GM18498 (cell line): ENCODE measurements around the gene PCGF3.
"Not testable (repeated sequence)": the region's sequence is repeated elsewhere in the genome, so short reads cannot be mapped to it uniquely, and the experiment has no call there.

Experiments
- ATAC-seq: cut with Tn5 transposase; IDR thresholded peaks from one replicate; pipeline ENCODE4 v1.9.1; 2021; ENCODE audit warnings: mild to moderate bottlenecking, moderate library complexity; ENCODE audit not compliant: unreplicated experiment

Gene PCGF3

DNA sequence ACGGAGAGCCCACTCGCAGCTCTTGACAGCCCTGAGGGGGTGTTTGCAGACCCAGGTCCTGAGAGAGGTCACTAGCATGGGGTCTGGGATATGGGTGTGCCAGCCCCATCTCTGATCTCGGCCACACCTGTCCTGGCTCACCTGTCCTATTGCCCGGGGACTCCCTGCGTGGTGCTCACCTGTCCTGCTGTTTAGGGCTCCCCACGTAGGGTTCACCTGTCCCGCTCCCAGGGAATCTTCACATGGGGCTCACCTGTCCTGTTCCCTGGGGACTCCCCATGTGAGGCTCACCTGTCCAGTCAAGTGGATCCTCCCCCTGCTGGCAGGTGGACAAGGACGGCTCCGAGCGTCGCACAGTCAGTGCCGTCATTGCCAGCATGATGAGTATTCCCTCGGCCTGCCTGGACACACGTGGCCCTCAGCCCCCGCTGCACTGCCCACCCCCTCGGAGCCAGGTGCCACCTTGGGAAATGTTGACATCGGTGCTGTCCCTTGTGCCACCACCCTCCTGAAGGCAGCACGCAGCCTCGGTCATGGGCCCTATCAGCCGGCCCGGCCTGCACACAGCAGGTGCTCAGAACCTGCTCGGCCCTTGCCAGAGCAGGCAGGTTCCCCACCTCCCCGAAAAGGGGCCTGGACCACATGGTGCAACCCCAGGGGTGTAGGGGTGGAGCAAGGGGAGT is 23.0 kb upstream of the PCGF3 start:
- no peak for ATAC-seq

DNA sequence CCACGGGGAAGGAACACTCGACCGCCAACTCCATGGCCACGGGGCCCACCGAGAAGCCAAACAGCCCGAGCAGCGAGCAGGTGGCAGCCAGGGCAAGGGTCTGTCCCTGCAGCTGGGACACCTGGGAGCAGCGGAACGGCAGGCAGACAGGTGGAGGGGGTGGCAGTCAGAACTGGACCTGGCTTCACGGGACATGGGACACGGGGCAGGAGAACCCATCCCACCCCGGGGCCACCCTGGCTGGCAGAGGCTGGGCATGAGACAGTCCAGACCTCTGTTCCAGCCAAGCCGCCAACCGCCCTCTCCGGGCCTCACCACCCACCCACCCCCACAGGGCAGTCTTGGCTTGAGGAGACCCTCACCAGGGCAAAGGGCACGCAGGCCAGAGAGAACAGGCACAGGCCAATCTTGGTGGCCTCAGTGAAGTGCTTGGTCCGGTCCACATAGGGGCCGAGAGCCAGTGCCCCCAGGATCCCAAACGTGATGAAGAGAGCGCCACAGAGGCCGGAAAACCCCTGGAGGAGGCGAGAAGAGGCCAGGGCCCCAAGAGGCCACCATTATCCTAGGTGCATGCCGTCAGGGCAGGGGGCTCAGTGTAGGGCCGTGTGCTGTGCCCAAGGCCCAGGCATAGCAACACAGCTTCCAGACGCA is 22.3 kb upstream of the PCGF3 start:
- no peak for ATAC-seq

DNA sequence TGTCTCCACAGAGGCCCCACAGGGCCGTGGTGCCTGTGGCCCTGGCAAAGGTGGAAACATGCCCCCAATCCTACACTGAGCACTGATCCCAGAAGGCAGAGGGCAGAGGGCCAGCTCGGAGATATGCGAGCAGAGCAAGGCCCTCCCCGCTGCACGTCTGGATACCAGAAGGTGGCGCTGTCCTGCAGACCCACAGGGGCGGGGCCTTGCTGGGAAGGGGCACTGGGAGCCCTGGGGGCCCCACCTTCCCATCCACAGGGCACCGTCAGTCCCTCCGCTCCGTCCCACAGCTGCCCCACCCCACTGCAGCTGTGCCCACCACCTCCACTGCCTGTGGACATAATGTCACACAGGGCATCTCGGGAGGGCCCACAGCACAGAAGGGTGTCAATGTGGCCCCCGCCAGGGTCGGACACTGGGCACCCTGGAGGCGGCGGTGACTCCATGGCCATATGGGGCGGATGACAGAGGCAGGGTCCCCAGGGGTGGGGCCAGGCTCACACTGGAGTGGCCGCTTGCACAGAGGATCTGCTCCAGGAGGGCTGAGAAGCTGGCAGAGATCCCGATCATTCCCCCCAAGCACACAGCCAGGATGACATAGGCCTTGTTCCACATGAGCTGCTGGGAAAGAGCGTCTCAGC is 21.5 kb upstream of the PCGF3 start:
- ATAC-seq: no peak

DNA sequence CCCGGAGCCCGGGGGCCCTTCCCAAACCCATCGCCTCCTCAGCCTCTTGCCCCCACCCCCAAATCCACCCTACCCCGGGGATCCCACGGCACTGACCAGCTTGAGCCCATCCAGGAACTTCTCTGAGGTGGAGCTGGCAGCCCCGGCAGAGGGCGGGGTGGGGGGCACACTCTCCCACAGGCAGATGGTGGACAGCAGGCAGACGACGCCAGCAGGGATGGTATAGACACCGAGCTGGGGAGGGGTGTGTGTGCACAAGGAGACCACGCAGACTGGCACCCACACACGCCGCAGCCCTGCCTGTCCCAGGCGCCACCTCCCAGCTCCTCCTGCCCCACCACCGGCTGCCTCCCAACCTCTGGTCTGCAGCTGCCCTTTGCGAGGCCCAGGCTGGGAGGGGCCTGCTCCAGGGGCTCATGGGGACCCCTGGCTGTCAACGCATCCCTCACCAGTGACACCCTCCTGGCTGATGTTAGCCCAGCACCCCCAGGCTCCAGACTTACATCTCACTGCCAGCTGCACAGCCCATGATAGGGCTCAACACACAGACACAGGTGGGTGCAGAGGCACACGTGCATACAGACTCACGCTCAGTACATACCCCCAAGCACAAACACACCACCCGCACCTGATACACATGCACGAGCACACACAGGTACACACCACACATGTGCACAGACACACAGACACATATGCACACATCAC is 20.9 kb upstream of the PCGF3 start:
- ATAC-seq: no peak

DNA sequence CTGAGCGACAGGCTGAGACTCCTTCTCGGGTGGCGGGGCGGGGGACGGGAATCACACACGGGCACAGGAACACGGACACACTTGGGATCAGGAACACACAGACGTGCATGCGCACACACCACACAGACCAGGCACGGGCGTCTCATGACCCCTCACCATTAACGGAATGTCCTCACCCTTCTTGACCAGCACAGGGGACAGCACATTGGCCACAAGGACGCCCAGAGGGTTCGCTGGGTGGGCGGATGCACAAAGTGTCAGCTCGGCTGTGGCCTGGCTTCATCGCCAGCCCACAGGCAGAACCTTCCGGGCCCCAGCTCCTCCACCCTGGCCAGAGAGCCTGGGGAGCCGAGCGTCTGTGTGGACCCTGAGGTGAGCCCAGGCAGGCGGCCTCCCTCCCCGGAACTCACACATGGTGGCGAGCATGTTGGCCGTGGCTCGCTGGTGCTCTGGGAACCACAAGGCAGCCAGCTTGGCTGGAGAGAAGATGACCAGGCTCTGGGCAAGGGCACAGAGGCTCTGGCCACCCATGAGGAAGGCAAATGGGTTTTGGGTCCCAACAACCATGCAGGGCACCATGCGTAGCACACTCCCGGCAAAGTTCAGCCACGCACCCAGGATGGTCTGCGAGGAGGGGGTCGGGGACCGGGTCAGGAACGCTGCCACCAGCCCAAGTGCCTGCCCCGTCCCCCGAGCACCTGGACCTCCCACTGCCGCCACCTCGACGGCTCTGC is 19.8 kb upstream of the PCGF3 start:
- no peak for ATAC-seq

DNA sequence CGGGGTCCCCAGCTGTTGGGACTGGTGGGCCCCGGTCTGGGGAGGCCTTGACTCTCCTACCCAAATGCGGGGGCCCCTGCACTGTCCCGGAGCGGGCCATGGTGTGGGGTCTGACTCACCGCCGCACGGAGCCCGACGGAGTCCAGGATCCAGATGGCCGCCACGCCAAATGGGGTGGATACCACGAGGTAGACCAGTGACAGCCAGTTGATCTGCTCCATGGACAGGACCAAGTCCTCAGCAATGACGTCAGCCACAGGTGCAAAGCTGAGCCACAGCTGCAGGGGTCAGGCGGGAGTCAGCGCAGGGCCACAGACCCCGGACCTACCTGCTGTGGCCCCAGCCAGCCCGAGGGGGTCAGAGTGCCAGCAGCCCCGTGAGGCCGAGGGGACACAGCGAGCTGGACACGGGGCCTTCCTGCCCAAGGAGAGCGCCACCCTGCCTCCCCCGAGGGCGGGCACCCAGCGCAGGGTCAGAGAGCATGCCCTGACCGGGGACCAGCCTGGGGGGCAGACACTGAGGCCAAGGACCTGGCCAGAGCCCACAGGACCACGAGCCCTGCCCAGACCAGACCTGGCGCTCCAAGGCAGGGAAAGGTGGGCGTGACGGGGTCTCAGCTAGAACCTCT is 19.1 kb upstream of the PCGF3 start:
- no peak for ATAC-seq

DNA sequence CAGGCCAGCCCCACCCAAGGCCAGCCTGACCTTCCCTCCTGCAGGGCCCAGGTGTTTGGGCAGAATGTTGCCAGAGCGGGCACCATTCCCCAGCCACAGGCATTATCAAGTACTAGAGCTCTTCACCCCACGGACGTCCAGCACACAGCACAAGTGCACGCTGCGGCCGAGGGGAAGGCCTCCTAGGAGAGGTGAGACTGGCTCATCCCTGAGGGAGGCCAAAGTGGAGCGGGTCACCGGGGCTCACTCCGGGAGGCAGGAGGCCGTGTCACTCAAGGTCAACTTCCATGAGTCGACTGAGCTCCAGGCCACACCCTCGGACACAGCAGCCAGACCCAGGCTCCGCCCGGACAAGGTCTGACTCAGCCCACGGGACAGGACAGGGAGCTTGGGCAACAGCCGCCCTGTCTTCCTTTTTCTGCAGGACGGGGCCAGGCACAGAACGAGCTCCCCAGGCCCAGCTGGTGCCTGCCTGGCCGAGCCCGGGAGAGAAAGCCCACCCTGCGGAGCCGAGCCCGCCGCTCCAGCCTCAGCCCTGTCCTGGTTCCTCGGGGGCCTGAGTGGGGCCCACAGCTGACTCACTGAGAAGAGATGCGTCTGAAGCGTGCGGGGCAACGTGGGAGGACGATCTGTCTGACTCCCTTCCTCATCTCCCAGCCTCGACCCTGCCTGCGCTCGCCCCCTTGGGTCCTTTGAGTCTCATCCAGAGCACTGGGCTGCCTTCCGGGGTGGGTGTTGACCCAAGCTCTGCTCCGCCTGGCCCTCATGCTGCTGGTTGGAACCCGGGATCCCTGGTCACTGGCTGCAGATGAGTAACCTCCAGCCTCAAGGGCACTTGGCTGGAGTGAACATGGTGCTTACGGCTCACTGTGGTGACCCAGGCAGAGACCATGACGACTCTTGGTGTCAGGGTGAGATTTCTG is 18.3 kb upstream of the PCGF3 start:
- ATAC-seq: no peak

DNA sequence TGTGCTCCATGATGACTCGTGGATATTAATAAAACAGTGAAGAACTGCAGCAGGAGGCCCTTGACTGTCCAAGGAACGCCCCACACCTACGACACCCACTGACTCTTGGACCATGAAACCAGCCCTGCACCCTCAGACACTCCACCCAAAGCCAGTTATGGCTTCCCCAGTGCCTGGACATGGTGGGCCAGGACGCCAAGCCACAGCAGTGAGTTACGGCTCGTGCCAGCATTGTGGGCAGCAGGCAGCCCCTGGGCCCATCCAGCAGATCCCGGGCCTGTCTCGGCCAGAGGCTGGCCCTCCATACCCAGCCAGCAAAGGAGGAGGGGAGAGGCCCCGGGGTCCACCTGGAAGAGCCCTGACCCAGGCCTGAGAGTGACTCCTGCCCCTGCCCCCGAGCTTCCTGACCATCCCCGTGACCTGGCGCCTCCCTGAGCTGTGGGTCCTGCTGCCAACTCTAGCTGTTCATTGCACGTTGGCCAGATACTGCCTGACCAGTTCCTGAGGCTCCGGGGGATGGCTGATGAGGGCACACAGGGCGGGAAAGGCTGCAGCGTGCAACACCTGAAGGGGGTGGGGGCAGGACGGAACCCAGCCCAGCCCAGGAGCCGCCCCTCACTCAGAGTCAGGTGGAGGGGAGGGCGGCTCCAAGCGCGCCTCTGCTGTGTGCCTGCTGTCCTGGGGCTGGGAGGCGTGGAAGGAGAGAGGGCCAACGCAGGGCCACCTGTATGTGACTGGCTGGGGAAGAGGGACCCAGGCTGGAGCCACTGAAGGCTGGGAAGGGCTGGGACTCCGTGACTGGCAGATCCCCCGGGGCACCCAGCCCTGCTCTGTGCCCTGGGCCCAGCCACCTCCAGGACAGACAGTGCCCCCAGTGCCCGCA is 17.4 kb upstream of the PCGF3 start:
- ATAC-seq: no peak

DNA sequence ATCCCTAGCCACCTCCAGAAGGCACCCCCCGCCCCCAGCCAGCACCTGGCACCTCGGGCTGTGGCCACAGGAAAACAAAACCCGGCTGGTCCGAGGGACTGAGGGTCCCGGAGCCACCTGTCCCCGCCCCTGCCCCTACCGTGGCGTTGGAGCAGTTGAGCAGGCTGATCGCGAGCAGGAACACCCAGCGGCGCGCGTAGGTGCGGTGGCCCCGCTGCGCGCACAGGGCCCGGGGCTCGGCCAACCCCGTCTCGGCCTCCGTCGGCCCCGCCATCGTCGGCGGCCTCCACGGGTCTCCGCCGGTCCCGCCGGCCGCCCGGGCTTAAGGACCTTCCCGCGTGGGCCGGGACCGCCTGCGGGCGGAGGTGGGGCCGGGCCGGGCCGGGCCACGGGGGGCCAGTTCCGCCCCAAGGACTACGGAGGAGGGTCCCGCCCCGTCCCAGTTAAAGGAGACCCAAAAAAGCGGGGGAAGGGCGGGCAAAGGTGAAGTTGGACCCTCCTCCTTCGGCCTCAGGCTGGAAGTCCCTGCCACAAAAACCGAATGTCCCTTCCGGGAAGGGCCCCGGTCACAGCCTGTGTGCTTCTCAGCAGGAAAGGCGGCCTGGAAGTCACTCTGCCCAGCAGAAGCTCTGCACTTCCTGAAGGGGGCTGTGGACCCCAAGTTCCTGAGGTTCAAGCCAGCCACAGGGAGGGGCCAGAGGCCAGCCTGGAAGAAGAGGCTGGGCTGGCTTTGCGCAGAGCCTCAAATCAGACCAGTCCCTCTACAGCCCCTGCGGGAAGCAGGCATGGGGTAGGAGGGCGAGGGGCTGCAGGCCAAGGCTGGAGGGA is 16.6 kb upstream of the PCGF3 start, which contains the start of gene SLC49A3:
TSS of gene SLC49A3 (minus strand) at position 298 of the 828 bp plus-strand sequence. CDS start at position 274, 24 bp downstream.
- no peak for ATAC-seq

DNA sequence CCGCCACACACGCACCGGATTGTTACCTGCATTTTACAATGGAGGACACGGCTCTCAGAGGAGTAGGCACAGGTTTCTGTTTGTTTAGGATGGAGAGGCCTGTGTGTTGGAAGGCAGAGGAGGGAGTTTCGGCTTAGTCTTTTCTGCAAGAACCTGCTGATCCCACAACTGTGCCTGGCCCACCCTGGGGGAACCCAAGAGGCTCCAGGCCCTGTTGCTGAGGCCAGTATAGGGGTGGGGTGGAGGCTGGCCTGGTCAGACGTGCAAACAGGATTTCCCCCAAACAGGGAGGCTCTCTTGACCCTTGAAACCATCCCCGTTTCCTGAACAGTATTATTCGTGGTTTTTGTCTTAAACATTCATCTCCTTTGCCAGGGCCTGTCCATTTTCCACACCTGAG is 15.9 kb upstream of the PCGF3 start:
- ATAC-seq: no peak

DNA sequence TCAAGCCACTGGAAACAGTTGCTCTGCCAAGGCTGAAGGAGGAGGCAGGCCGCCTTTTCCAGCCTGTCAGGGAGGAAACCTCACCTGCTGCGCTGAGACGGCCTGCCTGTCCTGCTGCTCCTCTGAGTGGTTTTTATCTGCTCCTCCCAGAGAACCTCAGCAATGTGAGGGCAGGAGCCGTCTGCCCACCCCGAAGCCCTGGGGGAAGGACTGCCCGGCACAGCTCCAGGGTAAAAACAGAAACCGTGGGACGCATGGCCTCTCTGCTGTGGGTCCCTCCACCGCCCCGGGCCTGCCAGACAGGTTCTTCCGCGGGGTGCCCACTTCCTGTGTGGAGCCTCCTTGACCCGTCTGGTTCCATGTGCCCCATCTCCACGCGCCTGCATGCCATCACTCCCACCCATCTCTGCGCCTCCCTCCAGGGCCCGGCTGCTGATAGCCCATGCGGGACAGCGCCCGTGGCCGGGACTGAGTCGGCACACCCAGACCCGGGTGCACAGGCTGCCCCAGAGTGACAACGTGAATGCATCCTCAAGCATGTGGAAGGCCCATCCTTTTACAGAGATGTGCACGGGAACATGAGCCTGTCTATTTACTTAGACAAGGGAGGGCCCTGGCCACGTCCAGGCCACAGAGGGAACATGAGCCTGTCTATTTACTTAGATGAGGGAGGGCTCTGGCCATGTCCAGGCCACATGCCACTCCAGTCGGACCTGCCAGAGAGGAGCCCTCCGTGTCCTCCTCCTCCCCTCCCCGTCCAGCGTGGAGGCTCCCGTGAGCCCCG is 12.7 kb upstream of the PCGF3 start:
- ATAC-seq: no peak

DNA sequence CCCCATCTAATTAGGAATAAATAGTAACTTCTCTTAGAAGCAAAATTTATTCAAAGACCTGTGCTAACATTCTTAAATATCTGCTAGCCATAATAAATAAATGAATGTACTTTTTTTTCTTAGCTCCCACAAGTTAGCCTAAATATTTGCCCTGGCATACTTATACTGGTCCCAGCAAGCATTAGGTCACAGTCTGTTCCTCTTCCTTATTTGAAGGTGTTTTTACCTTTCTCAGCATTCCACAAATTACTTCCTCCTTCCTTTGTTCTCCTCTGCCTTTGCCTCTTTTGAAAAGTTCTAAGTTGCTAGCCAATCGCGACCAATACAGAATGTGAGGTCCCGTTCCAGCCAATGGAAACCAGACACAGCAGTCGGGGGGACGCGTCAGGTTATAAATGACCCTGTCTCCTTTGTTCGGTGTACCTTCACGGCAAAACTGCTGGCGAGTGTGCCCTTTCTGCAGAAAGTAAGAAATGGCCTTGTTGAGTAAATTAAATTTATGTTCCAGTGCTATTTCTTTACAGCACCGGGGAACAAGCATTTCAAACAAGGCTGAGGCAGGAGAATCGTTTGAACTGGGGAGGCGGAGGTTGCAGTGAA is 11.2 kb upstream of the PCGF3 start:
- ATAC-seq: not testable (repeated sequence)

DNA sequence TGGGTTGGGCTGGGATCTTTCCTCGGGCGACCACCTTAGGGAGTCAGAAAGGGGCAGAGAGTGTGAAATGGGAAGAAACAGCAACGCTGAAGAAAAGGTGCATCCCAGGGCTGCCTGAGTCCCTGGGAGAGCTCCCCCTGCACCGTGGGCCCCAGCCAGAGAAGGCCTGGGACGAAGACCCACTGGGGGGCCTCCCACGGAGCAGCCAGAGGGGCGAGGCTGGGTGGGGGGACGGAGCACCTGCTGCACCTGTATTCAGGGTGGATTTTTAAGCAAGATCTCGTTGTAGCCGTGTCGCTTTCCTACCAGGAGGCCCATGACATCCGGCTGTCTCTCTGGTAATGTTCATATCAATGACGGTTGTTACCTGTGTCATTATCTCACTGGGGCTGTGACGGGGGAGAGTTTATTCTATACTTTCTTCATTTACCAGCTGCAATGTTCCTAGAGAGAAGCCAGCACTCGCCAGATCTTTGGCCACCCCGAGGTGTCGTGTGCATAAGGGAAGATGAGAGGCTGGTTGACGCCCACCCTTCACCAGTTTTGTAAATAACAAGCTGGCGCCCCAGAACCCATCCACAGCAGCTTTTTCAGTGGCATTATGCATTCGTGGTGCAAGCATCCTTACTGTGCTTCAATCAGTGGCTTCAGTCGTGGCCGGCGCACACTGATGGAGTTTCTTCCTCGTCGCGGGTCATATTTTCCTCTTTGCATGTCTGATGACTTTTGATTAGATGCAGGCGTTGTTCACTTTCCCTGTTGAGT is 5.6 kb upstream of the PCGF3 start:
- ATAC-seq: no peak

DNA sequence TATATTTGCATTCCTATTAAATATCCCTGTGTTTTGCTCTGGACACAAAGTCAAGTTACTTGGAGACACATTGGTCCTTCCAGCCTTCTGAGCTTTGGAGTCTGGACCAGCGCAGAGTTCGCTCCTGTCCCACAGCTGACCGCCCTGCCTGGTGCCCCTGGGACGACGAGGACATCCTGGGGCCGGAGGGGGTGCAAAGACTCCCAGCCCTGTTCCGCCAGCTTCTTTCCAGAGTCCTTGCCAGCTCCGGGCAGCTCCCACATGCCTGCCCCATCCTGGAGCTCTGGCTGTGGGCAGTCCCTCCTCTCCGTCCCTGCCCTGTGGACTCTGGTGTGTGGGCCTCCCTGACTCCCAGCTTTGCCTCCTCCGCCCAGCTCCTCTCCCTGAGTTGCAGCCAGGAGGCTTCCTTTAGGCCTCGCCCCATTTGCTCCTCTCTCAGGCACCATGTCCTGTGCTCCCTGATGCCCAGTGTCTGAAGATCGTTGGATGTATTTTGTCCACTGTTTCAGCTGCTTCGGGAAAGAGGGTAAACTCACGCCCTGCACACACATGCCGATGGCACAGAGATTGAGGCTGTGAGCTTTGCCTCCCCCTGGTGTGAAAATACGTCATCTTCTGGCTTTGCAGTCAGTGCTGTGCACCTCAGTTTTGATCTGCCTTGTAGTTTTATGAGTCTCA is 4.9 kb upstream of the PCGF3 start:
- ATAC-seq: no peak

DNA sequence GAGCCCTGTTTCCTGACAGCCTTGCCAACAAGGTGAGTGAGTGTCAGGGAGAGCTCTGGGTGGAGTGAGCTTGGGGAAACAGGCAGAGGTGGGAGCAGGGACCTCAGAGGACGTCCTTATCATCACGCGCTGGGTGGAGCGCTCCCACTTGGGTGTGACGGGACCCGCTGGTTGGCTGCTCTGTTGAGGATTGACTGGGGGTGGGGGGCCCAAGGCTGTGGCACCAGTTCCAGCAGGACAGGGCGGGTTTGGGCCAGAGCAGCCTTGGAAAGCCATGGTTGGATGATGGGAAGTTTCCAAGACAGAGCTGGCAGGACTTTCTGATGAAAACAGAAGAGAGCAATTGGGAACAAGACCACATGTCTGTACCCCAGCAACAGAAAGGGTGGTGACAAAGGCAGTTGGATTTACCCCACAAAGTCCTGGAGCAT is 3.0 kb upstream of the PCGF3 start:
- no peak for ATAC-seq
